ENCODE results near the gene PLA2G2D. TPM values are rescaled to one million over a fixed set of nuclear protein-coding genes. Genes with fewer than 3 reads are reported as not detected.

The PLA2G2D gene
- total and polyA plus RNA-seq, 9 of the 15 experiments (the other 6 are each of a cell fraction or from before 2014, with no cell fraction given), result not detected

GRCh38 chr1:20138961-20139550, 19.7 kb upstream of the PLA2G2D start, which contains the start of gene PLA2G2F:
Gene PLA2G2F, plus strand, starts transcription at chr1:20139323. Its CDS starts 105 bp downstream, at chr1:20139428.
- Histone ChIP-seq H3K27ac (ENCODE audit: extremely low read depth, low read depth, low read length) (no peak within 1 kb of the TSS), H3K36me3 (ENCODE audit: control insufficient read depth, insufficient read depth, low read length) (no peaks in the 10 kb centered on the region), H3K79me2 (ENCODE audit: control insufficient read depth, insufficient read depth, low read length) (no peaks in the 10 kb centered on the region), H3K9me3 (replicated peaks; ENCODE audit: control insufficient read depth, insufficient read depth, low read depth, low read length) (no peaks in the 10 kb centered on the region), H3K9me1 (ENCODE audit: control insufficient read depth, insufficient read depth, low read length) (no peaks in the 10 kb centered on the region), H3K27me3 (ENCODE audit: control insufficient read depth in 2 of 2, insufficient read depth in 2 of 2, low read length in 2 of 2) (peaks cover 5 to 70% of the 10 kb centered on the region in 2 experiments; a peak in 3 of 5 replicates), H3K4me1 (replicated peaks in 1 of 2; ENCODE audit: control insufficient read depth in 2 of 2, insufficient read depth in 2 of 2, low read length in 2 of 2) (no peaks in the 10 kb centered on the region), H3K9ac (ENCODE audit: insufficient read depth in 1 of 2, low read depth in 2 of 2, low read length in 2 of 2) (no peak within 1 kb of the TSS), H4K20me1 (replicated peaks; ENCODE audit: control insufficient read depth, insufficient read depth, low read length) (no peaks in the 10 kb centered on the region; the same call in 1 of the 2 replicates), H2AFZ (ENCODE audit: low read depth, low read length) (no peak within 1 kb of the TSS), H3K4me2 (ENCODE audit: insufficient read depth, low read length) (no peak within 1 kb of the TSS), H3K4me3 (no peak within 1 kb of the TSS)
- CTCF ChIA-PET (ENCODE audit: low intra/inter-chr PET ratio), result no interaction called here
- DNase-seq (ENCODE audit: extremely low read depth in 1 of 4, low spot score in 3 of 4) (no peak), FAIRE-seq (no peak), ATAC-seq (no peak)
- in situ Hi-C loops (cut with MboI), result no loop called here
- POLR2A ChIA-PET, result interaction anchor here (1.0 kb wide), 1 partner anchor 8 kb away, joined by 3 read pairs; no protein-coding TSS in a partner anchor
- WGBS (ENCODE audit: insufficient coverage, low coverage, missing lambda C conversion rate), result 3% methylated on average over 9 of the region's 9 CpGs
- intact Hi-C loops (cut with micrococcal nuclease), result no loop called here
- BruUV-seq (replicated peaks), result no TSS peak
- TF ChIP-seq ZNF354B (CRISPR knock-in tag; IDR thresholded peaks at IDR 0.05), result no peak
- no peak for TF ChIP-seq DACH1 (IDR thresholded peaks at IDR 0.05; ENCODE audit: partially characterized antibody)
- TF ChIP-seq HDGF (IDR thresholded peaks at IDR 0.05), result no peak
- TF ChIP-seq KLF13 (tag; IDR thresholded peaks at IDR 0.05; ENCODE audit: borderline replicate concordance, low read depth), result no peak
- no peak for TF ChIP-seq MCM3 (IDR thresholded peaks at IDR 0.05)
- no peak for TF ChIP-seq STAT5B (CRISPR knock-in tag; IDR thresholded peaks at IDR 0.05)
- TF ChIP-seq DDX20 (tag; IDR thresholded peaks at IDR 0.05; ENCODE audit: low read depth), result no peak
- no peak for TF ChIP-seq PHF21A (IDR thresholded peaks at IDR 0.05; ENCODE audit: borderline replicate concordance, low read depth)
- no peak for TF ChIP-seq MBD1 (CRISPR knock-in tag; IDR thresholded peaks at IDR 0.05)
- no peak for TF ChIP-seq NUFIP1 (IDR thresholded peaks at IDR 0.05; ENCODE audit: partially characterized antibody)
- no peak for TF ChIP-seq ZSCAN32 (CRISPR knock-in tag; IDR thresholded peaks at IDR 0.05)
- TF ChIP-seq ETV5 (CRISPR knock-in tag; IDR thresholded peaks at IDR 0.05; ENCODE audit: low read depth), result no peak
- no peak for TF ChIP-seq MNT (conservative IDR thresholded peaks at IDR 0.05)
